Measurements from ENCODE around the gene ARHGEF40.
A peak's percentile ranks its signal among the peaks of the same experiment; 100 is the strongest.

Gene ARHGEF40

DNA sequence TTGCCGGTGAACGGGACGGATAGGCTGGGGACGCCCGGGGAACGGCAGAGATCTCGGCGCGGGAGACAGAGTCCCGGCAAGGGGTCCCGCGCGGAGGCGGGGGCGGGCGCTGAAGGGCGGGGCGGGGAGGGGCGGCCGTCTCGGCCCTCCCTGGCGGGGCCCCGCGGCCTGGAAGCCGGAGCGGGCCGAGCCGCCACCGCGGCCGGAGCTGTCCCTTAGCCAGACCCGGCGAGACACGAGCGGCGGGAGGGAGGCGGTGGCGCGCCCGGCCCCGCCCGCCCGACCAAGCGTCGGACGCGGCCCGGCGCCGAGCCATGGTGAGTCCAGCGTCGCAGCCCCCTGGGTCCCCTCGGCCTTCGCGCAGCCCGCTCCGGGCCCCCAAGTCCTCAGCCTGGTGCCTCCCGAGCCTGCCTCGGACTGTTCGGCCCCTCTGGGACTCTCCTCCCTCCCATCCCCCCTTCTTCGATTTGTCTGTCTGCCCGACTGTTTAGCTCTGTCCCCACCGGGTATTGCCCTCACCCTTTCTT is at the start of gene ARHGEF40:
TSS of gene ARHGEF40 (plus strand) at position 222 of the 527 bp plus-strand sequence. CDS start at position 315, 93 bp downstream.
- DNase-seq, result peak; percentile 55

DNA sequence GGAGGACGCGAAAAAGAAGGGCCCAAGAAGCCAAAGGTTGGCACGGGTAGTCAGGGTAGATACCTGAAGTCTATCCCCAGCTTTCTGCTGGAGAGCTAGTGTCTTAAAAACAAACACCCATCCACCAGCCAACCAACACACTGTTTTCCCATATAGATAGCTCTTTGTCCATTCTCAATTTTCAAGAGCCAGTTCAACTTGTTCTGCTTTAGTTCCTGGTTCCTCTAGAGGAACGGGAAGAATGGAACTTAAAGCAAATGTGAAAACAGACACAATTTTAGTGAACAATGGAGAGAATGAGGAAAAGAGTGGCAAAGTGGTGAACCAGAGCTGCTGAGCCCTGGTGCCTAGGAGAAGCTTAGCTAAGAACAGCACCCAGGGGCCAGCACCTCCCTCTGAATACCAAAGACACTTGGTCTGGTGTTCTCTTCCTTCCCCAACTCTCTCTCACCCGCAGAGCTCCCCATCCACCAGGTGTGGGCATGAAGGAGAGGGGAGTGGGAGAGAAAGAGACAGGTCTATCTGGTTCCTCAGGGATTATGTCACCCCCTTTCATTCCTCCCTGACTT is 49.0 kb upstream of the ARHGEF40 start:
- no peak for DNase-seq

DNA sequence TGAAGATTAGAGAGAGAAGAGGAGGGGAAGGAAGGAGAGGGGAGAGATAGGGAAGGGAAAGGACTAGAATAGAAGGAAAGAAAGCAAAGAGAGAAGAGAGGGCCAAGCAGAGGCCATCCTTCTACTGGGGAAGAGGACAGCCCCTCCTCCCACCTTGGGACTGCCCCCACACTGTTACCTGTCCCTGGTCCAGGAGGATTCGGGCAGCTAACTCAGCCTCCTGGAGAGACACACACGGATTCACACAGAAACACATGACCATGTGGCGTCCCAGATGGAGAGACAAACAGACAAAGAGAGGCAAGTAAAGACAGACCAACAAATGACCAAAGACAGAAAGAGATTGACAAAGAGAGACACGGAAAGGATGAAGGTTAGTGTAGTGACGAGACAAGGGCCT is 47.4 kb upstream of the ARHGEF40 start:
- no peak for DNase-seq

DNA sequence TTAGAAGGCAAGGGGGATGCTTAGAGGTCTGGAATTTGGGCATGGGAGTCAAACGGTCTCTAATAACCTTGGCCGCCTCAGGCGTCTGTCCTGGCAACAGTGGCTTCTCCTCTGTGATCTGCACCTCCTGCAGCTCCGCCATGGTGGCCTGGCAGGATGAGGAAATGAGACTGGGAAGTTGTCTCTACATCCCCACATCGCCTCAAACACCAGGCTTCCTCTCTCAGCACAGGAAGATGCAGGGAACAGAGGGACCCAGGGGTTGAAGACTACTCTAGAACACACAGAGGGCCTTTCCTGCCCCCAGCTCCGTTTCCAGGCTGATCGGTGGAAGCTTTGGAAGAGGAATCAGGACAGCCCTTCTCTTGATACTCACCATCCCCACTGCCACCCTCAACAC is 46.9 kb upstream of the ARHGEF40 start:
- DNase-seq, result no peak

DNA sequence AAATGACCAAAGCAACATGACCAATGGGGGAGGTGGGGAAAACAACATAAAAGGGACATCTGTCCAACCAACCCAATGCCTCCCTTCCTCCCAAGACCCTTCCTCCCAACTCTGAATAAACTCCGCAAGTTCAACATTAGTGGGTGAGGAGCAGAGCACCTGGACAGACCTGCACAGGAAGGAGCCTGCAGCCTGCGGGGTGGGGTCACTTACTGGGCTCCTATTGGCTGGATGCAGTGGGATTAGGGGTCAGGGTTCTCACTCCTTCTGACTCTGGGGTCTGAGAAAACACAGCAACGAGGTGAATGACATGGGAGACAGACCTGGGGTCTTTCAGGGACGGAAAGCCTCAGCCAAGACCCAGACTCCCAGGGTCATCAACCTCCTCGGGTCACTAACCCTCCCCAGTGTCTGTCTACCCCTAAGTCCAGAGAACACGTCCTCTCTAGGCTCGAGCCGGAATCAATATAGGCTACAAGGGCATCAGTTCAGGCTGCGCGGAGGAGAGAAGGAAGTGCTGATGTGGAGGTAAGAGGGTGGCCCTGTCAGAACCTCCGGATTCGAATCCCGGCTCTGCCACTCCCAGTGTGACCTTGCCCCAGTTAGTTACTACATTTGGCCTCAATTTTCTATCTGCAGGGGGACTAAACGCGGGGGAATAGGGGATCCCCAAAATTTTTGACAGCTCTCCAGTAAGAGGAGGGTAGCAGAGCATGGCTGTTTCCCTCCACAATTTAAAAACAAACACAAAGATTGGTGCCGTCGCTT is 46.1 kb upstream of the ARHGEF40 start:
- DNase-seq, result no peak

DNA sequence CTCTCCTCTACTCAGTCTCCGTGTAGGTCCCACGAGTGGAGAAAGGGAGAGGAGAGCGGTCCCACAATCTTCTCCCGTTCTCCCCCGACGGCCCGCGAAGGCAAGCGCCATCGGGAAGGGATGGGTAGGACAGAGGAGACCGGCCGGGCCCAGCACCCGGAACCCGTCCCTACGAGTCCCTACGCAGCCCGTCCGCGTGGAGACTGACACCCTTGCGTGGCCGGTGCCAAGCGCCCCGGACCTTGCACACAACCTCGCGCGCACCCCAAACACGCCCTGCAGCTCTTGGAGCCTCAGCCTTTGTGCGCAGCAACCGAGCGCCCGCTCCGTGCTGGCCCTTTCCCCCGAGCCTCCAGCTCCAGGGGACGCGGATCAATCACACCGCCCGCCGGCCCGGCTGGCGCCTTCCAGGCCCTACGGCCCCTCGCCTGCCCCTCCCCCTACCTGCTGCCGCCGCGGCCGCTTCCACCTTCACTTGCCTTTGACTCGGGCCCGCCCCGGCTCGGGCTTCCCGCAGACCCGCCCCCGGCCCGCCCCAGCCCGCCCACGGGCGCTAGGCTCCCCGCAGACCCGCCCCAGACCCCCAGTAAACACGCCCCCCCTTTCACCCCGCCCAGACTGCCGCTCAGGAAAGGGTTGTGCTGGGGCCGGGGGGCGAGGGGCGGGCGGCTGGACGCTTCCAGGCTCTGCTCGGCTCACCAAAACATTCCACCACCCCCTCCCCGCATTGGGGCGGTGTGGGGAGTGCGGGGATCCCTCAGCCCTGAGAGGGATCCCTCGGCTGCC is 45.3 kb upstream of the ARHGEF40 start, which contains the start of gene NDRG2:
TSS of gene NDRG2 (minus strand) at position 477 of the 786 bp plus-strand sequence. CDS start 1,746 bp downstream, outside the sequence.
- DNase-seq, result peak; percentile 34

DNA sequence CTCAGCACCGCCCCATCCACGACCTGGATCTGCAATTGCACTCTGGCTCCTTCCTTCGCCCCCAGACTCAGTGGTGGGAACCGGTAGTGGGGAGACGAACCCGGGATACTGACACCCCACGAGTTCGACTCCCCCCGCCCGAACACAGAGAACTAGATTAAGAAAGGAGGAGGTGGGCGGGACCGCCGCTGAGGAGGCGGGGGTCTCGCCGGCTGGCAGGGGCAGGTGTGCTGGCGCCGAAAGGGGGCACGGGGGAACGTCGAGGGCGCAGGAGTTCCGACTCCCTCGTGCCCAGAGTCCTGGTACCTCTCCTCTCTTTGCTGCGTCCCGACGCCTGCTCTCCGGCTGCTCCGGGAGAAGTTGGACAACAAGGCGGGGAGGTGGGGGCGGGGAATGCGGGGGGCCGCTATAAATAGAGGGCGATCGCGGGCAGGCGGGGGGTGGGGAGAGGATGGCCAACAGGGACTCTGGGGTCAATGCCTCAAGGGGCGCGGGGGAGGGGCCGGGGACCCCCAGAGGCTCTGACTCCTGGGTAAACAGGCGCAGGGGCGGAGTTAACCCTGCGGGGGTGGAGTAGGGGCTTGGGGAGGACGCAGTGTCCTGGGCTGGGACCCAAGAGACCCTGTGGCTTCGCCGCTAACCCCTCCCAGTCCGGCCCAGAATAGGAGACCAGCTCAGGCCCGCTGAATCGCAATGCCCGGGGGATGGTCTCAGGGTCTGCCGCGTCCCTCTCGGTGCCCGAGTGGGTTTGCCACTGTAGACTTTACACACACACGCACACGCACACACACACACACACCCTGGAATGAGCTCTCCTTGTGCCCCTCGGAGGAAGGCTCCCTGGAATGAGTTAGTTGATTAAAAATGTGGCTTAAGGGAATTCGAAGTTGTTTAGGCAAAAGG is 44.5 kb upstream of the ARHGEF40 start:
- DNase-seq, result no peak

DNA sequence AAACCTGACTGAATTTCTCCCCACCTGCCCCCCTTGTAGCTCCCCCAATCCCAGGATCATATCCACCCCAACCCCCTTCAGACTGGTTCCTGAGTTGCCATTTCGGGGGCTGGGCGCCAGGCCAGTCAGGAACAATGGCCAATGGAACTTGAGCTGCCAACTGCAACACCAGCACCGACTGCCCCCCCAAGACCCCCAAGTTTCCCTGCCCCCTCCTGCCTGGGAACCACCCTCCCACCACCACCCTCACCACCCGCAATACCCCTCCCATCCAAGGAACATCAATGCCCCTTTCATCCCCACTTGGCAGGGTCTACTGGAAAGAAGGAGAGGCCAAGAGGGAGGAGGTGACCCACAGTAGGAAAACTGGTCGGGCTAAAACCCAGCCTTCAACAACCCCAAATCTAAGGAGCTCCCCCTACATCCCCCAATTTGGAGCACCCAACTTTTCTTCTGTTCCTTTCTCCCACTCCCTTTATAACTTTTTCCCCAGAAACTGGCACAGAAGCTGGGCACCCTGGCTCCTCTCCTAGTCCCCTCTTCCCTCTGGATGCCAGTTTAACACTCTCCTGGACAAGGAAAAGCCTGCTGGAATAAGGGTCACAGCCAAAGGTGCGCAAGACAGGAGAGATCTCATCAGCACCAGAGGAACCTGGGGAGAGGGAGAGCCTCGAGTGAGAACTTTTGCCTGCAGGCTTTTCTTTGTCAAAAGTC is 43.7 kb upstream of the ARHGEF40 start:
- DNase-seq, result no peak

DNA sequence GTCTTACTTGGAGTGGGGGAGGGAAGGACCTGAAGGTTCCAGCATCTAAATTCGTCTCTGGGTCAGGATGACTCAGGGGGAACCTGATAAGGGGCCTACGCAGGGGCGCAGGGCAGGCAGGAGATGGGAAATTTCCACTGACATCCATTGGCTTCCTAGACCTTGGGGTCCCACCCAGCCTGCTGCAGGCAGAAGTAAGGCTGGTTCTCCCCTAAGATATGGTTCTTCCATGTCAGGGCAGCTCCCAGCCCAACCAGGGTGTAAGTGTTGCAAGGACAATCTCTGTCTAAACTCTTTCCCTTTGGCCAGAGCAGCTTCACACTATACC is 43.2 kb upstream of the ARHGEF40 start:
- DNase-seq, result no peak

DNA sequence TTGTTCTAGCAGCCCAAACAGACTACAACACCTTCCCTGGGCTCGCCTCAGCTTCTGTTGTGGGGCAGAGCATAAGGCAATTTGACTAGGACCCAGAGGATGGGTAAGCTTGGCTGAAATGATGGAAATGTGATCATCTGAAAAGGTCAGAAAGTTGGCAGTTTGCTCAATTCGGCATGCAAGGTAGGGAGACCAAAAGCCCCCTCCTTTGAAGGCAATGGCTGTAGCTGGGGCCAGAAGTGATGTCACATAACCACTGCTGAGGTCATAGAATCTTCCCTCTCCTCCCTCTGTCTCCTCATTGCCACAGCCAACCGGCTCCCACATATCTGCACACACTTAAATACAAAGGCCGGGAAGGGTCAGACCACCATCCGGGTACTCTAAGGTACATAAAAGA is 40.2 kb upstream of the ARHGEF40 start, which contains the start of gene TPPP2:
TSS of gene TPPP2 (plus strand) at position 301 of the 400 bp plus-strand sequence. CDS start 365 bp downstream, outside the sequence.
- no peak for DNase-seq

DNA sequence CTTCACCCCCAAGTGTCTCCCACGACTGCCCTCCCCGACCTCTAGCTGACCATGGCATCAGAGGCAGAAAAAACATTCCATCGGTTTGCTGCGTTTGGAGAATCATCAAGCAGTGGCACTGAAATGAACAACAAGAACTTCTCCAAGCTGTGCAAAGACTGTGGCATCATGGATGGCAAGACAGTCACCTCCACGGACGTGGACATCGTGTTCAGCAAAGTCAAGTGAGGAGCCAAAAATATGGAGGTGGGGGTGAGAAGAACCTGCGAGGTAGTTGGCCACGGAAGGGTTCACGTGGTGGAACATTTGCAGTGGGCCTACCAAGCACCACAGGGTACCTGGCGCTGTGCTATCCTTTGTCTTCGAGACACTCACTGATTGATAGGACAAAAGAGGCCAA is 39.6 kb upstream of the ARHGEF40 start:
- no peak for DNase-seq

DNA sequence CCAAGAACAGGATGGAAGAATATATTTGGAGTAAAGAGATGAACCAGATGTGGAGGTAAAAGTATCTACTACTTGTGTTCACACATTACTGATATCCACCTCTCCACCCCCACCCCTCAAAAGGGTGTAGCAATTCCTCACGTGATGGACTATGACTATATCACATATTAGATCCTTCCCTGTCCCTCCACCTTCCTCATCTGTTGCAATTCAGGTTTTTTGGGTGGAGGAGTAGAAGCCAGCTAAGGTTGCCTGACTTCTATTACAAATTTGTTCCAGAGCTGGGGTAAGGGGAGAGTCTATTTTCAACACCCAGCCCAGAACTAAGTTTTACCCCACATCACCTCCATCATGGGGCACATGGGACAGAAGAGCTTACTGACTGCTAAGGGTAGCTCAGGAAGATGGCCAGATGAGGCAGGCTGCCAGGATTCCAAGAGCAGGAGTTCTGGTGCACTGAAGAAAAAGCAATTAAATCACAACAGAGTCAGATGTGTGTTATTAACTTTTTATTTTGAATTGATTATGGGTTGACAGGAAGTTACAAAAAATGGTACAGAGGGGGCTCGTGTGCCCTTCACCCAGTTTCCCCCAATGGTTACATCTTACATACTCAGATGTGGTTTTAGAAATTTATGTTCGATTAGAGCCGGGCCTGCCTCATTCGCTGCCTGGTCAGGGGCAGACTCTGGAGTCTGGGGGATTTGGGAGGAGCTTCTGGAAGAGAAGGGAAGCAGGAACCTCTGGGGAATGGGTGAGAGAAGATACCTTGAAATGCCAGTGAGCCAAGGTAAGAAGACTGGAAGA is 37.6 kb upstream of the ARHGEF40 start:
- DNase-seq, result no peak

DNA sequence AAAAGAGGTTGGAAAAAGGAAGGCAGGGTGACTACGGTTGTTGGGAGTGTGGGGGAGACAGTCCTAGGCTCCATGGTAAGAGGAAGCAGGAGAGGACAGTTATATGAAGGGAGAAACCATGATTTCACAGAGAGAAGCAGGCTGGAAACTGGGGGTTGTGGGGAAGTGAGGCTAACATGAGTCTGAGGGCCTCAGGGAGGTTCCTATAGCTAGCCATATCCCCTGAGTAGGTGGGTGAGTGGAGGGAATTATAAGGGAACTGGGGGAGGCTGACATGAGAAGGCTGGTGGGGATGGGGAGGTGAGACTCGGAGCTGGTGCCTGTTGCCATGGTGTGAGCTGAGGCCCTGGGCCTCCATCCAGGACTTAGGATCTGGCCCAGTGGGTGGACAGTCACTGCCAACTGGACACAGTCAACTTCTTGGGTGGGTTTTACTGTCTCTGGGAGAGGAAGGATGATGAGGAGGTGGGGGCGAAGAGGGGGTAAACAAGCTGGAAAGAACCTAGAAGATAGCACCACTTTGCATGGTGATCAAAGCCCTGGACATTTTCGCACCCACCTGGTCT is 36.9 kb upstream of the ARHGEF40 start:
- DNase-seq, result no peak

DNA sequence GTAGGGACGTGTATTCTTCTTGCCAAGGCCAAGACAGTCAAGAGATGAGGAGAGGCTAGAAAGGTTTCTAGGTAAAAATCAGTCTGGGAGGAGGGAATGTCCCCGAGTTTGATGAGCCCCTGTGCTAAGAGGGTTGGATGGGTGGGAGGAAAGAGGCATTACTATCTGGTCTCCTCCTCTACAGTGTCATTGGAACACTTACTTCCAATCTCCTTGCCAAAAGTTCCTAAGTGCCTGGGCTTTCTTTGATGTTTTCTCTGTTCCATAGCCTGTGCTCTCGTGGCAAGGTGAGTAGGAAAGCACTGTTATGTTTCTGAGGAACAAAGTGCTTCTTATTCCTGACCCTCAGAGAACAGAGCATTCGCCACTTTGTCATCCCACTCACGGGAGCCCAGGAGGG is 35.4 kb upstream of the ARHGEF40 start, which contains the start of gene RNASE13:
TSS of gene RNASE13 (minus strand) at position 101 of the 400 bp plus-strand sequence. CDS start 519 bp downstream, outside the sequence.
- DNase-seq, result no peak

DNA sequence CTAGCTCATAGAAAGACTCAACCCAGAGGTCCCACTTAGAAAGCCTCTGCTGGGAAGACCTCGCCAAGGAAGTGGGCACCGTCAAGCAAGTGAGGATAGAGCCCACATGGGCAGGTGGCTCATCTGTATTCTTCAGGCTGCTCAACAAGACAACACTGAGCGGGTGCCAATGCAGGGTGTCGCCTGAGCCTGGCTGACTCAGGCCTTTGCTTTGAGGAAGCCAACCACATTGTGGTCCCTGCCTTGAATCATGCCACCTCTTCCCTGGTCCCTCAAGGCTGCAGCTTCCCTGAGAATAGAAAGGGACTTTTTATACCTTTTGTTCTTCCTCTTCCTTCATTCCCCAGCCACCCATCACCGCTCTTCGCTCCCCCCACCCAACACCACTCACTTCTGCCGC is 33.4 kb upstream of the ARHGEF40 start:
- no peak for DNase-seq

DNA sequence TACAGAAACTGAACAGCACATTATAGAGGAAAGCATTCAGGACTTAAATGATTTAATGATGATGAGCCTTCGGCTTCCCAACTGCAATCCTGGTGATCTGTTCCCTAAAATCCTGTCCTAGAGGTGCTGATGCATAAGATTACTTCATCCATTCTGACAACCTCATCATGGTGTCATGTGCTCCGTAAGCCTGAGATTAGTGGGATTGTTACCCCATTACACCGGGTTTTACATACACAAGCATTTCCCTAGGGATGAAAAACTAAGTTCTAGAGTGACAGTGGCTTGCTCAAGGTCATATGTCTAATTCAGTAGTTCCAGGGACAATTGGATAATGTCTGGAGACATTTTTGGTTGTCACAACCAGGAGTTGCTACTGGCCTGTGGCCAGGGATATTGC is 32.9 kb upstream of the ARHGEF40 start:
- no peak for DNase-seq

DNA sequence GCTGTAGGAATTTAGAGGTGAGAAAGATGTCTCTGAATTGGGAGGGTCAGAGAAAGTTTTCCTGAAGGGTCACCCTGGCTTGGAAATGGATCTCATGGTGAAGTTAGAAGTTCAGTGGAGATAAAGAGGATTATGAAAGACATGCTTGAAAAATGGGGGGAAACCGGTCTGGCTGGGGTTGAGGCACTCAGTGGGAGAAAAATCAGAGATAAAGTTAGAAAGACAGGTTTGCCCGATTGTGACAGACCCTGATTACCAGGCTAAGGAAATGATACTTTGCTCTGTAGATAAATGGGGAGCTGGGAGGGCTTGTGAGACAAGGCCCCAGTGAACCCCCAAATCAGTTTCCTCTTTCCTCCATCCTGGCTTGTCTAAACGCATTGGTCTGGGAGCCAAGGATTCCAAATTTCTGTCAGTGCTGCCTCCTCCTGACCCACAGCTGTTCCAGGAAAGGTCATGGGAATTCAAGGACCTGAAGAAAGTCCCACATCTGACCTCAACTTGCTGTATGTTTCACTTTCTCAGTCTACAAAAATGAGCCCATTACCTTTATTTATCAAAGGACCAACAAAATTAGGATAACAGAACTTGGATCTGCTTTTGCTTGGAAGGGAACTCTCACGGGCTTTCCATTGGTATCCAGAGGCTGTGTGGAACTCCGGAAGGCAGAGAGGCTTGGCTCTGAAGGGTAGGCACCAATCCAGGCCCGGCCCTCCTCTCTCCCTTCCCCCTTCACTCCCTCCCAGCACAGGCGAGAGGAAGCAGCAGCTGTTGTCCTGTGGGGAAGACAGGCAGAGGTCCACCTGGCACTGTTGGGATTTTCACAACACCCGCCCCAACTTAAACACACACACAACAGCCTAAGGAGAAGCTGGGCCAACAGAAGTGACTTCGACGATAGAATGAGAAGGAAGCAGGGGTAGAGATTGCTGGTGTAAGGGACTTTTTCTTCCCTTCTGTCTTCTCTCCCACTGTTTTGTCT is 31.4 kb upstream of the ARHGEF40 start:
- DNase-seq, result no peak

DNA sequence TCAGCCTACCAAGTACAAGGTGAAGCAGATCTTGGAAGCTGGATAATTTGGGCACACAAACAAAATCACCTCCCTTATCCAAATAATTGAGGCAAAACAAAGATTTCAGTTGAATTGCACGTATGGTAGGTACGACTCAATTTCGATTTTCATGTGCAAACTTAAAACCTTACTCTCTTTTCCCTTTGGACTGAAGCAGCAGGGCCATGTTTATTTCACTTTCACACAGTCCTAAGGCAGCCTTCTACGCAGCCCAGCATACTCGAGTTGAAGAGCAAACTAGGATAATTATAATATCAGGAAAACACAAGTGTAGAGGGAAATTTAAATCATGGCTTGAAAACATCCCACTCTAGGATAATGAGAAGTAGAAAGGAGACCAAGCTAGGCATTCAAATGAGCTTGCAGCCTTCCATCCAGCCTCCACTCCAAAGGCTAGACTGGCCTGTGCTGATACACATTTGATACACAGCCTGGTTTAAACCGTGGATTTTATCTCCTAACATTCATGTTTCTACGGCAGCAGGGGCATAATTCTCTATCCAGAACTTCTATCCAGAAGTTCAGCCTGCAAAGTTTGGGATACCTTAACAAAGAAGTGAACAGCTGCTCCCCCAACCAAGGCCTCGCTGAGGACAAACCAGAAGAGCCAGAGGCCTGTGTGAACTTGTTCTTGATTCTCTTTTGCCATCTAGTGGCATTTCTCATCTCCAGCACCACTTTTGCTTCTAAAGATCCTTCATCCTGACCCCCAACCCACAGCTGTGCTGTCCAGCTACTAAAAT is 30.3 kb upstream of the ARHGEF40 start:
- DNase-seq, result peak; percentile 61

Data from fibroblast of skin of right quadriceps (primary cell).